Esophagus squamous epithelium (tissue), 4 donors: ENCODE measurements around the gene HSPA14.
"Not testable (repeated sequence)": the region's sequence is repeated elsewhere in the genome, so short reads cannot be mapped to it uniquely, and the experiment has no call there.

Source experiments
- POLR2A ChIP-seq, 4 donors: fragments of 450-650 bp; IDR thresholded peaks; one replicate each; pipeline ENCODE4 v1.6.1; 2017; ENCODE audit warnings: antibody characterized with exemption in 4 of 4, mild to moderate bottlenecking in 4 of 4, moderate library complexity in 3 of 4
- TF ChIP-seq, protein P1 (sequence below), 6 experiments: fragments of 450-650 bp in 4 of 6; fragments of 200-600 bp in 2 of 6; sonication (generic) in 2 of 6; IDR thresholded peaks; one replicate each; pipeline ENCODE4 v1.5.1; 2016 to 2019; ENCODE audit warnings: antibody characterized with exemption in 6 of 6, mild to moderate bottlenecking in 4 of 6, moderate library complexity in 4 of 6

- TF ChIP-seq, protein P1, sequence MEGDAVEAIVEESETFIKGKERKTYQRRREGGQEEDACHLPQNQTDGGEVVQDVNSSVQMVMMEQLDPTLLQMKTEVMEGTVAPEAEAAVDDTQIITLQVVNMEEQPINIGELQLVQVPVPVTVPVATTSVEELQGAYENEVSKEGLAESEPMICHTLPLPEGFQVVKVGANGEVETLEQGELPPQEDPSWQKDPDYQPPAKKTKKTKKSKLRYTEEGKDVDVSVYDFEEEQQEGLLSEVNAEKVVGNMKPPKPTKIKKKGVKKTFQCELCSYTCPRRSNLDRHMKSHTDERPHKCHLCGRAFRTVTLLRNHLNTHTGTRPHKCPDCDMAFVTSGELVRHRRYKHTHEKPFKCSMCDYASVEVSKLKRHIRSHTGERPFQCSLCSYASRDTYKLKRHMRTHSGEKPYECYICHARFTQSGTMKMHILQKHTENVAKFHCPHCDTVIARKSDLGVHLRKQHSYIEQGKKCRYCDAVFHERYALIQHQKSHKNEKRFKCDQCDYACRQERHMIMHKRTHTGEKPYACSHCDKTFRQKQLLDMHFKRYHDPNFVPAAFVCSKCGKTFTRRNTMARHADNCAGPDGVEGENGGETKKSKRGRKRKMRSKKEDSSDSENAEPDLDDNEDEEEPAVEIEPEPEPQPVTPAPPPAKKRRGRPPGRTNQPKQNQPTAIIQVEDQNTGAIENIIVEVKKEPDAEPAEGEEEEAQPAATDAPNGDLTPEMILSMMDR (IDR thresholded peaks at IDR 0.05): not testable (repeated sequence)
- TF ChIP-seq POLR2A (IDR thresholded peaks at IDR 0.05): not testable (repeated sequence)
These were observed 21.4 kb upstream of the HSPA14 start for GRCh38 chr10:14816717-14817116.
